ENCODE measurements around the gene ALKBH7. TPM values are rescaled to one million over a fixed set of nuclear protein-coding genes. Genes with fewer than 3 reads are reported as not detected.
A peak's percentile ranks its signal among the peaks of the same experiment; 100 is the strongest.
"Not testable (repeated sequence)": the region's sequence is repeated elsewhere in the genome, so short reads cannot be mapped to it uniquely, and the experiment has no call there.

The ALKBH7 gene, protein sequence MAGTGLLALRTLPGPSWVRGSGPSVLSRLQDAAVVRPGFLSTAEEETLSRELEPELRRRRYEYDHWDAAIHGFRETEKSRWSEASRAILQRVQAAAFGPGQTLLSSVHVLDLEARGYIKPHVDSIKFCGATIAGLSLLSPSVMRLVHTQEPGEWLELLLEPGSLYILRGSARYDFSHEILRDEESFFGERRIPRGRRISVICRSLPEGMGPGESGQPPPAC
- 114 TPM for polyA plus RNA-seq (ENCODE audit: insufficient read length)

GRCh38 chr19:6372594-6373095, at the start of gene ALKBH7:
TSS of gene ALKBH7 (plus strand) at chr19:6372794. CDS start at chr19:6372821, 27 bp downstream.
- peak; percentile 100 for DNase-seq

DNA sequence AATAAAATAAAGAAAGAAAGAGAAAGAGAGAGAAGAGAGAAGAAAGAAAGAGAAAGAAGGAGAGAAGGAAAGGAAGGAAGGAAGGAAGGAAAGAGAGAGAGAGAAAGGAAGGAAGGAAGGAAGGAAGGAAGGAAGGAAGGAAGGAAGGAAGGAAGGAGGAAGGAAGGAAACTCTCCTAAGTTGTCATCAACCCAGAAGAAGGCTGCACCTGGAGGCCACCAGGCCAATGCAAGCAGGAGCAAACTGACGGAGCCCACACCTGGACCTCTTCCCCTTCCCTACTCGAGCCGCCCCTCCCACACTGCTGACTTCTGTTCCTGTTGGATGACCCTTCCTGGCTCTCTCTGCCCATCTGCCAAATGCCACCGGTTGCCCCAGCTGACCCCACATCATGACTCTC, 47.8 kb upstream of the ALKBH7 start:
- no peak for DNase-seq

GRCh38 chr19:6325614-6326013, 47.0 kb upstream of the ALKBH7 start:
- no peak for DNase-seq

- no peak for DNase-seq
These were observed 45.8 kb upstream of the ALKBH7 start for GRCh38 chr19:6326815-6327214.

- no peak for DNase-seq
These were observed 39.2 kb upstream of the ALKBH7 start, which contains the start of gene ACER1 for GRCh38 chr19:6333439-6333838. TSS of gene ACER1 (minus strand) at chr19:6333612. CDS start at chr19:6333551, 61 bp downstream.

DNA sequence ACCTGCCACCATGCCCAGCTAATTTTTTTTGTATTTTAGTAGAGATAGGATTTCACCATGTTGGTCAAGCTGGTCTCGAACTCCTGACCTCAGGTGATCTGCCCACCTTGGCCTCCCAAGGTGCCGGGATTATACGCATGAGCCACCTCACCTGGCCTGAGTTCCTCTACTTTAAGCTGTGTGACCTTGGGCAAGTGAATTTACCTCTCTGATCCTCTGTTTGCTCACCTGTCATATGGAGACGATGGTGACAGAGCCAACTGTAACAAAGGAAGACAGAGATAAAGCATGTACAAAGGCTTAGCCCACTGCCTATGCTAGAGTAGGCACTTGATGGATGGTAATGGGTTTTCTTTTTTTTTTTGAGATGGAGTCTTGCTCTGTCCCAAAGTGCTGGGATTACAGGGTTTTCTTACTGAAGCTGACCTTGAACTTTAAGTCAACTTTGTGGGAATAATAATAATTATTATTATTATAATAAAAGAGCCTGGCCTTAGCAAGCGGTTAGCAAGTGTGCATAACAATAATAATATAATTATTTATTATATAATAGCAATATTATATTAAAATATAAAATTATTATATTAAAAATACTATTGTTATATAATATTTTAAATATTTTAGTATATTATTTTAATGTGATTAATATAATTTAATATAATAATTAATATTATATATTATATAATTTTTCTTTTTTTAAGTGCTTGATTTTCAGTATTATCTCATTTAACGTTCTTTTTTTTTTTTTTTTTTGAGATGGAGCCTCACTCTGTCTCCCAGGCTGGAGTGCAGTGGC, 37.9 kb upstream of the ALKBH7 start:
- no peak for DNase-seq

DNA sequence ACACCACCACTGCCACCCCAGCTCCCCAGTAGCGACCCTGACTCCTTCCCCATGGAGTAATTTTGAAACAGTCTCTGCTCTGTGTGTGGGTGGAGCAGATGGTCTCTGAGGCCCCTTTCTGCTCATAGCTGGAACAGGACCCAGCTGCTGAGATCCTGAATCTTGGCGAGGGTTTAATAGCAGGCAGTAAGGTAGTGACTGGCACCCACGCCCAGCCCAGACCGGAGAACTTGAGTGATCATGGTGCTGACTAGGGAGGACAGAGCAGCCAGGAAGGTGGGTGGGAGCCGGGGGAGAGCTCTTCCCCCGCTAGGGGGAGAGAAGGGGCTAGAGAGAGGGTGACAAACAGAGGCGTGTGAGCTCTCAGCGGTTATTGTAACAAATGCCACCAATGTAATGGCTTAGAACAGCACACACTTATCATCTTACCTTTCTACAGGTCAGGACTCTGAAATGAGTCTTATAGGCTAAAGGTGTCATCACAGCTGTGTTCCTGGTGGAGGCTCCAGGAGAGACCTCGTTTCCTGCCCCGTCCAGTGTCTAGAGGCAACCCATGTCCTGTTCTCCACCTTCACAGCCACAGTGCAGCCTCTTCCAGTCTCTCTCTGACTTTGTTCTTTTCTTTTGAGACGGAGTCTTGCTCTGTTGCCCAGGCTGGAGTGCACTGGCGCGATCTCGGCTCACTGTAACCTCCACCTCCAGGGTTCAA, 31.9 kb upstream of the ALKBH7 start:
- no peak for DNase-seq

GRCh38 chr19:6343462-6343861, 29.1 kb upstream of the ALKBH7 start:
- DNase-seq, result no peak

DNA sequence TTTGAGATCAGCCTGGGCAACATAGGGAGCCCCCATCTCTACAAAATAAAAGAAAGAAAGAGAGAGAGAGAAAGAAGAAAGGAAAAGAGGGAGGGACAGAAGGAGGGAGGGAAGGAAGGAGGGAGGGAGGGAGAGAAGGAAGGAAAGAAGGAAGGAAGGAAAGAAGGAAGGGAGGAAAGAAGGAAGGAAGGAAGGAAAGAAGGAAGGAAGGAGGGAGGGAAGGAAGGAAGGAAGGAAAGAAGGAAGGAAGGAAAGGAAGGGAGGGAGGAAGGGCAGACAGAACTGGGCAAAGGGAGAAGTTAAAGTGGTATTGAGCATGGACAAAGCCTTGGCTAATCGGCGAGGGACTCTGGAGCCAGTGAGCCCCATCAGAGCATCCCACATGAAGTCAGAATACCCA, 23.3 kb upstream of the ALKBH7 start:
- not testable (repeated sequence) for DNase-seq

DNA sequence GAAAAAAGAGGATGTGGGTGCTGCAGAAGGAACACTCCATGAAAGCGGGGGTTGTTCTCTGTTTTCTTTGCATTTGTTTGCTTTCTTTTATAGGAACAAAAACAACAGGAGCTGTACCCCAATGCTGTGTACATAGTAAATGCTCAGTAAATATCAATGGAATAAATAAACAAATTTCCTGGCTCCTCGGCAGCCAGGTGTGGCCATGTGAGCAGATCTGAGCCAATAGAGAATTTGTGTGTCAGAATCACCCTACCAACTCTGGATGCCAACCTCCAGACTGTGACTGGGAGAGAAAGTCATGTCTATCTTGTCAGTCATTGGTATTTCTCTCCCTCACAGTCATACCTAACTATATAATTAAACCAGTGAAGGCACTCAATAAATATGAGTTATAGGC, 21.9 kb upstream of the ALKBH7 start:
- no peak for DNase-seq

DNA sequence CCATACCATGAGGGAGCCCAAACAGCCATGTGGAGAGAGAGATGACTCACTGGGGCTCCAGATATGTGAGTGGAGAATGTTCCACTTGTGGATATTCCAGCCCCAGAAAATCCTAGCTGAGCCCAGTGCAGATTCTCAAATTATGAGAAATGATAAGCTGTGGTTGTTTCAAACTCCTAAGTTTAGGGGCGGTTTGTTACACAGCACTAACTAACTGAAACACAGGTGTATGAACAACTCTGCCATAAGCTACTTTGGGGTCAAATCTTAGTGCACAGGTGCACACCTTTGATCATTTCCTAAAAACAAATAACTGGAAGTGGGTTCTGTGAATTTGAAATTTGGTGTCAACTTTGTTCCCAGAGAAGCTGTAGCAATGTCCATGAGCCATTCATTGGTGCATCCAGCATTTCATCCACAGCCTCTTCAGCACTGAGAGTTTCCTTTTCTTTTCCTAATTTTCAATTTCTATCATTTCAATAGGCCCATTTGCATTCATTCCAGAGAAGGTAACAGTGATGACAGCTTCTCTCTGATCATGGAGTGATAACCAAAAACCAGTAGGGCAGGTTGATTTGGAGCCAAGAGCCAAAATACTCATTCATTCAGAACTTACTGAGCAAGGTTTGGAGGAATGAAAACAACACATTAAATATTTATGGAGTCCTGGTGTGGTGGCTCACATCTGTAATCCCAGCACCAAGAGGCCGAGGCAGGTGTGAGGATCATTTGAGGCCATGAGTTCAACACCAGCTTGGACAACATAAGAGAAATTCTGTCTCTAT, 20.0 kb upstream of the ALKBH7 start:
- DNase-seq, result no peak

DNA sequence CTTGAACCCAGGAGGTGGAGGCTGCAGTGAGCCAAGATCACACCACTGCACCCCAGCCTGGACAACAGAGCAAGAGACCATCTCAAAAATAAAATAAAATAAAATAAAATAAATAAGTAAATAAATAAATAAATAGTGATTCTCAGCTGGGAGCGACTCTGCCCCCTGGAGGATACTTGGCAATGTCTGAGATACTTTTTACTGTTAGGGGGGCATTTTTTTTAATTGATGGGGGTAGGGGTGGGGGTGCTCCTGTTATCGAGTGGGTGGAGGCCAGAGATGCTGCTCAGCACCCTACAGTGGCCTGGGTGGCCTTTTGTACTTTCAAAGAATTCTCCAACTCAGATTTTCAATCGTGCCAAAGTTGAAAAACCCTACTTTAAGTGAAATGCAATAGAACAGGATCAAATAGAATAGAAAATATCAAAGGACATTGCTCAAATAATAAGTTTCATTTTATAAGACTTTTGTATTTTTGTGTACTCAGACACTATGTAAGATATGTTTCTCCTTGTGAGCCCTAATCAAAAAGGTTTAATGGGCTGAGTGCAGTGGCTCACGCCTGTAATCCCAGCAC, 18.4 kb upstream of the ALKBH7 start:
- DNase-seq, result no peak

DNA sequence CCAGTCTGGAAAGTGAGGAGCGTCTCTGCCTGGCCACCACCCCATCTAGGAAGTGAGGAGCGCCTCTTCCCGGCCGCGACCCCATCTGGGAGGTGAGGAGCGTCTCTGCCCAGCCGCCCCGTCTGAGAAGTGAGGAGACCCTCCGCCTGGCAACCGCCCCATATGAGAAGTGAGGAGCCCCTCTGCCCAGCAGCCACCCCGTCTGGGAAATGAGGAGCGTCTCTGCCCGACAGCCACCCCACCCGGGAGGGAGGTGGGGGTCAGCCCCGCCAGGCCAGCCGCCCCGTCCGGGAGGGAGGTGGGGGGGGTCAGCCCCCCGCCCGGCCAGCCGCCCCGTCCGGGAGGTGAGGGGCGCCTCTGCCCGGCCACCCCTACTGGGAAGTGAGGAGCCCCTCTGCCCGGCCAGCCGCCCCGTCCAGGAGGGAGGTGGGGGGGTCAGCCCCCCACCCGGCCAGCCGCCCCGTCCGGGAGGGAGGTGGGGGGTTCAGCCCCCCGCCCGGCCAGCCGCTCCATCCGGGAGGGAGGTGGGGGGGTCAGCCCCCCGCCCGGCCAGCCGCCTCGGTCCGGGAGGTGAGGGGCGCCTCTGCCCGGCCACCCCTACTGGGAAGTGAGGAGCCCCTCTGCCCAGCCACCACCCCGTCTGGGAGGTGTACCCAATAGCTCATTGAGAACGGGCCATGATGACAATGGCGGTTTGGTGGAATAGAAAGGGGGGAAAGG, 17.1 kb upstream of the ALKBH7 start:
- DNase-seq, result not testable (repeated sequence)

GRCh38 chr19:6357174-6357573, 15.4 kb upstream of the ALKBH7 start:
- DNase-seq, result no peak

GRCh38 chr19:6358003-6358402, 14.6 kb upstream of the ALKBH7 start:
- DNase-seq, result no peak

DNA sequence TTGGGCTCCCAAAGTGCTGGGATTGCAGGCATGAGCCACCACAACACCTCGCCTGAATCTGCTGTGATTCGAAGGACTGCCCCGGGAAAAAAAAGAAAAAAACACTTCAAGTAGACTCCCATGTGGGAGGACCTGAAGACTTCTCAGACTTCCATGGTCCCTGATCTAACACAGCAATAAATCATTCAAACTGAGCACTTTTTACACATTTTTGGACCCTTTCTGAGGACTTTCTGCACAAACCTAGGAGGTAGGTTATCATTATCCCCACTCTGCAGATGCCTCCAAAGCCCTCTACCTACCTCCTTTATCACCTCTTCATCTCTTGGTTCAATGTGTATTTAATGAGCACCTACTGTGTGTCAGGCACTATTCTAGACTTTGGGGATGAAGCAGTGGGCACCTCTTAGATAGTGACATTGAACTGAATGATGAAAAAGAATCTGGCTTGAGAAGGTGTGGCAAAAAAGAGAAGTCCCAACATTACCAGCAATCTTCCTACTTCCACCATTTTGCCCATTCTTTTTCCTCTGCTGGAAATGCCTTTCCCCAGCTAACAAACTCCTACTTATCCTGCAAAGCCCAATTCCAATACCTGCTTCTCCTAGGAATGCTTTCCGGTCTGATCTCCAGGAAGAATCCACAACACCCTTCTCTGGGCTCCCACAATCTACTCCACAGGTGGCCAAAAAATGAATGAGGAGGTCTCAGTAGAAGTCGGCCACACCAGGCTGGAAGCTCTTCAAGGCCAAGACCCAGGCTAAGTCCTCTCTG, 12.8 kb upstream of the ALKBH7 start:
- DNase-seq, result no peak

GRCh38 chr19:6360445-6360844, 12.1 kb upstream of the ALKBH7 start:
- DNase-seq, result not testable (repeated sequence)

DNA sequence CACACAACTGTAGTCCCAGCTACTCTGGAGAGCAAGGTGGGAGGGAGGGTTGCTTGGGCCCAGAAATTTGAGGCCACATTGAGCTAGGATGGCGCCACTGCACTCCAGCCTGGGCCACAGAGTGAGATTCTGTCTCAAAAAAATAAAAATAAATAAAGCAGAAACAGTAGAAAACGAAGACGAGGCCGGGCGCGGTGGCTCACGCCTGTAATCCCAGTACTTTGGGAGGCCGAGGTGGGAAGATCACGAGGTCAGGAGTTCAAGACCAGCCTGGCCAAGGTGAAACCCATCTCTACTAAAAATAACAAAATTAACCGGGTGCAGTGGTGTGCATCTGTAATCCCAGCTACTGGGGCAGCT, 11.8 kb upstream of the ALKBH7 start:
- not testable (repeated sequence) for DNase-seq

DNA sequence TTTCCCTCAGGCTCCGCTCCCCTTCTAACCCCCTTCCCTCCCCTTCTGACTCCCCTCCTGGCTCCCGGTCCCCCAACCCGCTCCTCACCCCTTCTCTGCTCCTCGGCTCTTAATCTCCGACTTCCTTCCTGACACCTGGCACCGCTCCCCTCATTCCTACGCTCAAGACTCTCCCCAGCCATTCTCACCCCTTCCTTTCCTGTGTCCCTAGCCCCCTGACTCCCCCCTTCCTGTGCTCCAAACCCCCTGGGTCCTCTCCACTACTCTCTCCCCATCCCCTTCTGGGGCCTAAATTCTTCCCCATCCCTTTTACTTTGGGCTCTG, 10.6 kb upstream of the ALKBH7 start:
- DNase-seq, result no peak

GRCh38 chr19:6362351-6362801, 10.2 kb upstream of the ALKBH7 start:
- no peak for DNase-seq

- DNase-seq, result no peak
These were observed 8.2 kb upstream of the ALKBH7 start for GRCh38 chr19:6364353-6364752.
